Body of pancreas (tissue), 4 donors: ENCODE results near the gene GPBP1L1.
"Not testable (repeated sequence)": the region's sequence is repeated elsewhere in the genome, so short reads cannot be mapped to it uniquely, and the experiment has no call there.

Experiments used
- CTCF ChIP-seq, 7 experiments: fragments of 450-650 bp in 4 of 7; fragments of 200-600 bp in 3 of 7; sonication (generic) in 3 of 7; IDR thresholded peaks; one replicate each; pipeline ENCODE4 v1.5.1; 2016 to 2019; ENCODE audit warnings: antibody characterized with exemption in 7 of 7
- POLR2A ChIP-seq, 3 donors: fragments of 450-650 bp; IDR thresholded peaks; one replicate each; pipeline ENCODE4 v1.6.1; 2016; ENCODE audit warnings: antibody characterized with exemption in 3 of 3, mild to moderate bottlenecking in 2 of 3

GRCh38 chr1:45596765-45597164 lies 89.6 kb downstream of the GPBP1L1 start:
- TF ChIP-seq CTCF, POLR2A (IDR thresholded peaks at IDR 0.05): not testable (repeated sequence)
